Fibroblast of skin of back (primary cell): ENCODE measurements around the gene SMIM11.
"Not testable (repeated sequence)": the region's sequence is repeated elsewhere in the genome, so short reads cannot be mapped to it uniquely, and the experiment has no call there.

ENCODE experiments used
- DNase-seq: peaks from one replicate; pipeline ENCODE4 v3.0.0-alpha.2; 2013

Gene SMIM11

GRCh38 chr21:34423805-34424204 is 48.5 kb downstream of the SMIM11 start, which contains the start of gene SMIM34:
Gene SMIM34, minus strand, starts transcription at chr21:34423951. Its CDS starts 112 bp downstream, at chr21:34423839.
- DNase-seq, result not testable (repeated sequence)

- not testable (repeated sequence) for DNase-seq
These were observed 52.0 kb downstream of the SMIM11 start for GRCh38 chr21:34427339-34427738.

GRCh38 chr21:34428441-34428840 is 53.1 kb downstream of the SMIM11 start:
- not testable (repeated sequence) for DNase-seq

GRCh38 chr21:34429710-34430109 is 54.4 kb downstream of the SMIM11 start:
- DNase-seq, result not testable (repeated sequence)
